H9 (cell line): Measurements from ENCODE around the gene SAV1. TPM values are rescaled to one million over a fixed set of nuclear protein-coding genes. Genes with fewer than 3 reads are reported as not detected.

Experiments used
- DNase-seq: peaks from one replicate; pipeline ENCODE4 v3.0.0-alpha.2; 2017
- H2AFZ ChIP-seq: one replicate; pipeline ENCODE4 v1.6.1; 2013; ENCODE audit warnings: mild to moderate bottlenecking, low read length, control low read depth, moderate library complexity
- H2AK5ac ChIP-seq: 2 replicates; pipeline ENCODE4 v1.6.1; 2013; ENCODE audit warnings: low read length, control low read depth, mixed read lengths; ENCODE audit not compliant: insufficient read length
- H2BK120ac ChIP-seq: one replicate; pipeline ENCODE4 v1.6.1; 2013; ENCODE audit warnings: low read depth, mild to moderate bottlenecking, low read length, control low read depth, inconsistent platforms; ENCODE audit not compliant: poor library complexity, severe bottlenecking
- H2BK12ac ChIP-seq: 2 replicates; pipeline ENCODE4 v1.6.1; 2013; ENCODE audit warnings: low read length, control low read depth, mixed read lengths, low read depth; ENCODE audit not compliant: insufficient read length
- H2BK15ac ChIP-seq: 2 replicates; pipeline ENCODE4 v1.6.1; 2013; ENCODE audit warnings: low read depth, low read length, control low read depth
- H2BK20ac ChIP-seq: one replicate; pipeline ENCODE4 v1.6.1; 2013; ENCODE audit warnings: low read depth, mild to moderate bottlenecking, low read length, control low read depth, inconsistent platforms; ENCODE audit not compliant: poor library complexity, severe bottlenecking
- H2BK5ac ChIP-seq: 2 replicates; pipeline ENCODE4 v1.6.1; 2013; ENCODE audit warnings: low read length, control low read depth, mixed read lengths; ENCODE audit not compliant: insufficient read length
- H3K14ac ChIP-seq: 2 replicates; pipeline ENCODE4 v1.6.1; 2013; ENCODE audit warnings: low read length, control low read depth; ENCODE audit not compliant: insufficient read depth
- H3K18ac ChIP-seq: 2 replicates; pipeline ENCODE4 v1.6.1; 2013; ENCODE audit warnings: low read depth, mild to moderate bottlenecking, mixed read lengths, low read length, control low read depth; ENCODE audit not compliant: insufficient read length
- H3K23ac ChIP-seq: 2 replicates; pipeline ENCODE4 v1.6.1; 2013; ENCODE audit warnings: low read length, control low read depth, mixed read lengths, low read depth; ENCODE audit not compliant: insufficient read length
- H3K23me2 ChIP-seq: 2 replicates; pipeline ENCODE4 v1.6.1; 2013; ENCODE audit warnings: low read depth, mild to moderate bottlenecking, mixed read lengths, low read length, control low read depth; ENCODE audit not compliant: insufficient read length, poor library complexity, severe bottlenecking
- H3K27ac ChIP-seq: 2 replicates; pipeline ENCODE4 v1.5.1; 2013; ENCODE audit warnings: low read length, control low read depth, mixed read lengths, low read depth; ENCODE audit not compliant: insufficient read length
- H3K27me3 ChIP-seq: 2 replicates; pipeline ENCODE4 v1.6.1; 2013; ENCODE audit warnings: low read length, control low read depth, inconsistent platforms; ENCODE audit not compliant: insufficient read depth
- H3K4ac ChIP-seq: 2 replicates; pipeline ENCODE4 v1.6.1; 2013; ENCODE audit warnings: low read depth, mild to moderate bottlenecking, control low read depth, inconsistent platforms, low read length, moderate library complexity
- H3K4me1 ChIP-seq: 2 replicates; pipeline ENCODE4 v1.6.1; 2013; ENCODE audit warnings: low read length, control low read depth, inconsistent platforms; ENCODE audit not compliant: insufficient read depth
- H3K4me2 ChIP-seq: 2 replicates; pipeline ENCODE4 v1.6.1; 2013; ENCODE audit warnings: low read length, control low read depth, mixed read lengths; ENCODE audit not compliant: insufficient read length, insufficient read depth
- H3K56ac ChIP-seq: 2 replicates; pipeline ENCODE4 v1.6.1; 2013; ENCODE audit warnings: low read depth, mild to moderate bottlenecking, mixed read lengths, low read length, control low read depth; ENCODE audit not compliant: insufficient read length
- H3K79me1 ChIP-seq: 2 replicates; pipeline ENCODE4 v1.6.1; 2013; ENCODE audit warnings: low read depth, mild to moderate bottlenecking, moderate library complexity, low read length, control low read depth, inconsistent platforms; ENCODE audit not compliant: insufficient read depth, poor library complexity, severe bottlenecking
- H3K79me2 ChIP-seq: 2 replicates; pipeline ENCODE4 v1.6.1; 2013; ENCODE audit warnings: low read length, control low read depth, inconsistent platforms; ENCODE audit not compliant: insufficient read depth
- H3K9ac ChIP-seq: 2 replicates; pipeline ENCODE4 v1.6.1; 2013; ENCODE audit warnings: low read length, control low read depth, mixed read lengths; ENCODE audit not compliant: insufficient read length; ENCODE audit errors: extremely low read depth
- H3K9me3 ChIP-seq: one replicate; pipeline ENCODE4 v1.6.1; 2013; ENCODE audit warnings: low read depth, low read length, inconsistent platforms; ENCODE audit not compliant: control insufficient read depth
- H3T11ph ChIP-seq: one replicate; pipeline ENCODE4 v1.6.1; 2013; ENCODE audit warnings: mild to moderate bottlenecking, low read length, control low read depth, inconsistent platforms
- H4K20me1 ChIP-seq: one replicate; pipeline ENCODE4 v1.6.1; 2013; ENCODE audit not compliant: control insufficient read depth, insufficient read length, insufficient read depth
- H4K5ac ChIP-seq: 2 replicates; pipeline ENCODE4 v1.6.1; 2013; ENCODE audit warnings: low read depth, mild to moderate bottlenecking, mixed read lengths, low read length, control low read depth; ENCODE audit not compliant: insufficient read length
- H4K8ac ChIP-seq: replicated peaks from 2 replicates; pipeline ENCODE4 v1.6.1; 2013; ENCODE audit warnings: low read length, control low read depth, mixed read lengths, low read depth; ENCODE audit not compliant: insufficient read length
- H4K91ac ChIP-seq: 2 replicates; pipeline ENCODE4 v1.6.1; 2013; ENCODE audit warnings: low read depth, mild to moderate bottlenecking, moderate library complexity, mixed read lengths, low read length, control low read depth; ENCODE audit not compliant: insufficient read length
- H3K27ac Mint-ChIP-seq, 3 experiments: 2 replicates in 2 of 3; 3 replicates in 1 of 3; pipeline ENCODE4 v1.8.0; 2020 to 2021; ENCODE audit warnings: mixed read lengths in 3 of 3, mild to moderate bottlenecking in 1 of 3, moderate library complexity in 1 of 3
- H3K27me3 Mint-ChIP-seq: 2 replicates; pipeline ENCODE4 v1.8.0; 2021; ENCODE audit warnings: low read depth, mild to moderate bottlenecking, moderate library complexity, mixed read lengths
- H3K36me3 Mint-ChIP-seq, 3 experiments: 2 replicates in 2 of 3; 3 replicates in 1 of 3; pipeline ENCODE4 v1.8.0; 2020 to 2021; ENCODE audit warnings: low read depth in 3 of 3, mixed read lengths in 3 of 3; ENCODE audit not compliant: insufficient read depth in 1 of 3
- H3K4me1 Mint-ChIP-seq, 2 experiments: 2 replicates each; pipeline ENCODE4 v1.8.0; 2020; ENCODE audit warnings: mixed read lengths in 2 of 2
- H3K4me3 Mint-ChIP-seq, 2 experiments: 2 replicates in 1 of 2; 3 replicates in 1 of 2; pipeline ENCODE4 v1.8.0; 2020 to 2021; ENCODE audit warnings: mild to moderate bottlenecking in 2 of 2, mixed read lengths in 2 of 2, moderate library complexity in 1 of 2
- H3K9me3 Mint-ChIP-seq, 2 experiments: 2 replicates in 1 of 2; 3 replicates in 1 of 2; pipeline ENCODE4 v1.8.0; 2020; ENCODE audit warnings: mild to moderate bottlenecking in 2 of 2, mixed read lengths in 2 of 2, moderate library complexity in 1 of 2
- CTCF ChIP-seq: fragments of 200-600 bp; sonication (generic); conservative IDR thresholded peaks from 3 replicates; pipeline ENCODE4 v1.8.0; 2021; ENCODE audit warnings: antibody characterized with exemption, mild to moderate bottlenecking
- WGBS: extraction: QIAGEN DNeasy Blood & Tissue Kit; methylation state at CpG from one replicate; pipeline ENCODE4 v1.1.7; 2013; ENCODE audit warnings: missing lambda C conversion rate, low lambda C conversion rate, mixed read lengths; ENCODE audit not compliant: insufficient read length; ENCODE audit errors: extremely low coverage; 5-methylcytosine and 5-hydroxymethylcytosine counted together
- total RNA-seq: library from RNA; stranded (reverse); gene quantifications from 2 replicates; pipeline ENCODE4 v1.2.1, GENCODE V29; 2021

Gene SAV1
- total RNA-seq, 1 experiment from 2014 or later = 57.3 TPM

GRCh38 chr14:50656776-50657175 lies 11.3 kb downstream of the SAV1 start:
- TF ChIP-seq CTCF = no peak
- peaks cover 12% of the 10 kb centered on the region; the same call in 1 of the 2 replicates for H3K79me2 ChIP-seq
- no peak overlapping the region for H3K56ac ChIP-seq
- H3K27ac ChIP-seq = no peak overlapping the region
- no peak overlapping the region for H4K8ac ChIP-seq
- Mint-ChIP-seq H3K36me3 (peaks cover 24 to 33% (median 29%) of the 10 kb centered on the region in 3 experiments), H3K9me3 (peaks cover 0 to 2% of the 10 kb centered on the region in 2 experiments; a peak in 2 of 5 replicates), H3K4me3 (no peak overlapping the region), H3K27ac (peak overlapping the region in 2 of 3 experiments; percentile 35 to 99; a peak in 2 of 7 replicates), H3K27me3 (no peaks in the 10 kb centered on the region), H3K4me1 (peaks cover 31% of the 10 kb centered on the region in 2 experiments)
- H4K5ac ChIP-seq = no peak overlapping the region
- no peak overlapping the region for H2BK5ac ChIP-seq
- H3K23me2 ChIP-seq = no peaks in the 10 kb centered on the region
- no peak overlapping the region for H3K18ac ChIP-seq
- no peak overlapping the region for H2BK15ac ChIP-seq
- H3K27me3 ChIP-seq = no peaks in the 10 kb centered on the region
- H4K20me1 ChIP-seq = no peaks in the 10 kb centered on the region
- no peak overlapping the region for H3T11ph ChIP-seq
- no peak overlapping the region for H4K91ac ChIP-seq
- no peaks in the 10 kb centered on the region for H3K9me3 ChIP-seq
- H3K4me1 ChIP-seq = no peaks in the 10 kb centered on the region
- WGBS = no CpG with 5 or more reads among the region's 6 CpGs
- peaks cover 8% of the 10 kb centered on the region for H3K79me1 ChIP-seq
- no peak overlapping the region for H3K4ac ChIP-seq
- no peak overlapping the region for H3K9ac ChIP-seq
- H2AK5ac ChIP-seq = no peak overlapping the region
- DNase-seq = no peak
- no peak overlapping the region for H2BK12ac ChIP-seq
- no peak overlapping the region for H3K4me2 ChIP-seq
- no peak overlapping the region for H3K14ac ChIP-seq
- H2AFZ ChIP-seq = no peak overlapping the region
- H2BK120ac ChIP-seq = no peak overlapping the region
- H2BK20ac ChIP-seq = no peak overlapping the region
- H3K23ac ChIP-seq = no peak overlapping the region
